Gastroesophageal sphincter (tissue), 4 donors: ENCODE results near the gene KHNYN. TPM values are rescaled to one million over a fixed set of nuclear protein-coding genes. Genes with fewer than 3 reads are reported as not detected.

Source experiments
- ATAC-seq: fragments of 150-250 bp; one replicate; pipeline ENCODE4 v1.9.1; 2016; ENCODE audit warnings: mild to moderate bottlenecking, moderate library complexity
- H3K27ac ChIP-seq, 4 donors: fragments of 200-600 bp; sonication (generic) in 3 of 4; 1 replicate in 3 of 4; 2 replicates in 1 of 4; pipeline ENCODE4 v1.5.1; 2016 to 2019
- H3K27me3 ChIP-seq: fragments of 200-600 bp; sonication (generic); one replicate; pipeline ENCODE4 v1.5.1; 2019
- H3K36me3 ChIP-seq, 2 donors: fragments of 200-600 bp; sonication (generic); one replicate each; pipeline ENCODE4 v1.5.1; 2019; ENCODE audit warnings: control low read depth in 1 of 2
- H3K4me1 ChIP-seq, 3 donors: fragments of 200-600 bp; sonication (generic); 1 replicate in 2 of 3; 2 replicates in 1 of 3; pipeline ENCODE4 v1.5.1; 2016 to 2019; ENCODE audit warnings: control low read depth in 2 of 3
- H3K4me3 ChIP-seq, 2 donors: fragments of 200-600 bp; sonication (generic); one replicate each; pipeline ENCODE4 v1.5.1; 2019; ENCODE audit warnings: mild to moderate bottlenecking in 1 of 2, moderate library complexity in 1 of 2
- H3K9me3 ChIP-seq, 3 donors: fragments of 200-600 bp; sonication (generic); one replicate each; pipeline ENCODE4 v1.5.1; 2017 to 2019; ENCODE audit warnings: control low read depth in 2 of 3
- EP300 ChIP-seq: sonication (generic); formaldehyde crosslinking; IDR thresholded peaks from one replicate; pipeline ENCODE4 v1.6.1; 2017; ENCODE audit warnings: antibody characterized with exemption, mild to moderate bottlenecking
- POLR2A ChIP-seq, 2 donors: fragments of 450-650 bp; IDR thresholded peaks; one replicate each; pipeline ENCODE4 v1.6.1; 2017; ENCODE audit warnings: antibody characterized with exemption in 2 of 2, mild to moderate bottlenecking in 2 of 2, moderate library complexity in 1 of 2
- POLR2AphosphoS5 ChIP-seq: sonication (generic); formaldehyde crosslinking; IDR thresholded peaks from one replicate; pipeline ENCODE4 v1.6.1; 2017; ENCODE audit warnings: antibody characterized with exemption
- WGBS, 2 donors: methylation state at CpG; one replicate each; pipeline ENCODE4 v1.1.5; 2018; ENCODE audit warnings: low coverage in 1 of 2; 5-methylcytosine and 5-hydroxymethylcytosine counted together
- total RNA-seq, 4 donors: library from RNA; depleted of rRNA; stranded (reverse); fragments of >200 nt; gene quantifications; one replicate each; pipeline ENCODE4 v1.1.0, GENCODE V29; 2016
- TF ChIP-seq, protein P1 (sequence below), 4 experiments: fragments of 200-600 bp in 2 of 4; fragments of 450-650 bp in 2 of 4; sonication (generic) in 1 of 4; IDR thresholded peaks; one replicate each; pipeline ENCODE4 v1.5.1; 2017 to 2019; ENCODE audit warnings: antibody characterized with exemption in 4 of 4, mild to moderate bottlenecking in 2 of 4, moderate library complexity in 2 of 4

The KHNYN gene
- total RNA-seq, 4 donors from 2014 or later: 50.7 to 68.0 (median 61.3) TPM

DNA sequence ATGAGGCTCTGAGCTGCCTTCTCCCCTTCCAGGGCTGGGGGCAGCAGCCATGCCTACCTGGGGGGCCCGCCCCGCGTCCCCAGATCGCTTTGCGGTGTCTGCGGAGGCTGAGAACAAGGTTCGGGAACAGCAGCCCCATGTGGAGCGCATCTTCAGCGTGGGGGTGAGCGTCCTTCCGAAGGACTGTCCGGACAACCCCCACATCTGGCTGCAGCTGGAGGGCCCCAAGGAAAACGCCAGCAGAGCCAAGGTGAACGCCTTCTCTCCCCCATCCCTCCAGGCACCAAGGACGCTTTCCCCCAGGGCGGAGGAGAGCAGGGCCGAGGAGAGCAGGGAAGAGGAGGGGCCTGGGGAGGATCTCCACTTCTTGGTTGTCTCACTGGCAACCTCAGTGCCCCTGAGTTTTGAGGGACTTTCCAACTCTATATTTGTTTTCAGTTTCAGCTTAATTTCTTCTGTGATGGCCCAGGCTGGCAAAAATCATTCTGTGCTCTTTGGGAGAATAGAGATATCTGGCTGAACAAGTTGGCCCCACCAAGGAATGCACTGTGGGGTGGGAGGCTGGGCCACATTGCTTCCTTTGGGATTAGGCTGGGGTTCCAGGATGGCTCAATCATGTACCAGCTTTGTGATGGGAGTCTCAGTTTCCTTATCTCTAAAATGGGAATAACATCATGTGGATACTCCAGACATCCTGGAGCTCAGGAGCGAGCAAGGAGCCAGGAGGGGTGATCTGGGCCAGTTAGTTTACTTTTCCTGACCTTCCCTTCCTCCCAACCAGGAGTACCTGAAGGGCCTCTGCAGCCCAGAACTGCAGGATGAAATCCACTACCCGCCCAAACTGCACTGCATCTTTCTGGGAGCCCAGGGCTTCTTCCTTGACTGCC lies 1.2 kb downstream of the KHNYN start:
- TF ChIP-seq EP300: no peak
- TF ChIP-seq, protein P1, sequence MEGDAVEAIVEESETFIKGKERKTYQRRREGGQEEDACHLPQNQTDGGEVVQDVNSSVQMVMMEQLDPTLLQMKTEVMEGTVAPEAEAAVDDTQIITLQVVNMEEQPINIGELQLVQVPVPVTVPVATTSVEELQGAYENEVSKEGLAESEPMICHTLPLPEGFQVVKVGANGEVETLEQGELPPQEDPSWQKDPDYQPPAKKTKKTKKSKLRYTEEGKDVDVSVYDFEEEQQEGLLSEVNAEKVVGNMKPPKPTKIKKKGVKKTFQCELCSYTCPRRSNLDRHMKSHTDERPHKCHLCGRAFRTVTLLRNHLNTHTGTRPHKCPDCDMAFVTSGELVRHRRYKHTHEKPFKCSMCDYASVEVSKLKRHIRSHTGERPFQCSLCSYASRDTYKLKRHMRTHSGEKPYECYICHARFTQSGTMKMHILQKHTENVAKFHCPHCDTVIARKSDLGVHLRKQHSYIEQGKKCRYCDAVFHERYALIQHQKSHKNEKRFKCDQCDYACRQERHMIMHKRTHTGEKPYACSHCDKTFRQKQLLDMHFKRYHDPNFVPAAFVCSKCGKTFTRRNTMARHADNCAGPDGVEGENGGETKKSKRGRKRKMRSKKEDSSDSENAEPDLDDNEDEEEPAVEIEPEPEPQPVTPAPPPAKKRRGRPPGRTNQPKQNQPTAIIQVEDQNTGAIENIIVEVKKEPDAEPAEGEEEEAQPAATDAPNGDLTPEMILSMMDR (IDR thresholded peaks at IDR 0.05): no peak
- peak; percentile 12 for TF ChIP-seq POLR2A (IDR thresholded peaks at IDR 0.05)
- no peak for TF ChIP-seq POLR2AphosphoS5
- Histone ChIP-seq H3K4me3 (peak overlapping the region; percentile 61 to 81), H3K4me1 (peaks cover 4 to 50% (median 18%) of the 10 kb centered on the region in 3 donors), H3K27me3 (no peaks in the 10 kb centered on the region), H3K27ac (peak overlapping the region; percentile 88 to 99 (median 95)), H3K36me3 (peaks cover 0 to 46% of the 10 kb centered on the region in 2 donors), H3K9me3 (no peaks in the 10 kb centered on the region)
- WGBS, 2 donors: no CpG with 5 or more reads among the region's 19 CpGs
- no peak for ATAC-seq

DNA sequence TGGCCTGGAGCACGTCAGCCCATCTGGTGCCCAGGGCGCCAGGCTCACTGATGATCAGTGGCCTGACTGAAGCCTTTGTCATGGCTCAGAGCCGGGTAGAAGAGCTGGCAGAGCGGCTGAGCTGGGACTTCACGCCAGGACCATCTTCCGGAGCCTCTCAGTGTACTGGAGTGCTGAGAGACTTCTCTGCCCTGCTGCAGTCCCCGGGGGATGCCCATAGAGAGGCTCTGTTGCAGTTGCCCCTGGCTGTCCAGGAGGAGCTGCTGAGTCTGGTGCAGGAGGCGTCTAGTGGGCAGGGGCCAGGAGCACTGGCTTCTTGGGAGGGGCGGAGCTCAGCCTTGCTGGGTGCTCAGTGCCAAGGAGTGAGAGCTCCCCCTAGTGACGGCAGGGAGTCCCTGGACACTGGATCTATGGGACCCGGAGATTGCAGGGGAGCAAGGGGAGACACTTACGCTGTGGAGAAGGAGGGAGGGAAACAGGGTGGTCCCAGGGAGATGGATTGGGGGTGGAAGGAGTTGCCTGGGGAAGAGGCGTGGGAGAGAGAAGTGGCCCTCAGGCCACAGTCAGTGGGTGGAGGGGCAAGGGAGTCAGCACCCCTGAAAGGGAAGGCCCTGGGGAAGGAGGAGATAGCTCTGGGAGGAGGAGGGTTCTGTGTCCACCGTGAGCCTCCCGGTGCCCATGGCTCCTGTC lies 2.0 kb downstream of the KHNYN start:
- H3K4me3 ChIP-seq: peak overlapping the region in 1 of 2 donors; percentile 81
- ATAC-seq: peak; percentile 60

GRCh38 chr14:24432259-24433131 lies 2.7 kb downstream of the KHNYN start:
- Histone ChIP-seq H3K9me3 (no peaks in the 10 kb centered on the region), H3K36me3 (peaks cover 0 to 59% of the 10 kb centered on the region in 2 donors), H3K27me3 (no peaks in the 10 kb centered on the region), H3K27ac (peak overlapping the region in 3 of 4 donors; percentile 94 to 99 (median 96)), H3K4me3 (peak overlapping the region in 1 of 2 donors; percentile 81), H3K4me1 (peaks cover 4 to 65% (median 24%) of the 10 kb centered on the region in 3 donors)
- no peak for ATAC-seq
- WGBS, 2 donors: 40 to 79% methylated on average over 1 to 6 of the region's 24 CpGs
- TF ChIP-seq POLR2A (IDR thresholded peaks at IDR 0.05) (peak in 1 of 2 donors; percentile 8), EP300 (no peak)

More for the DNA sequence above, 2.0 kb downstream of the KHNYN start:
- no peak for TF ChIP-seq EP300
- TF ChIP-seq, protein P1 (IDR thresholded peaks at IDR 0.05): peak in 3 of 4 experiments; percentile 78 to 92 (median 83)
- TF ChIP-seq POLR2AphosphoS5: peak; percentile 56
- TF ChIP-seq POLR2A (IDR thresholded peaks at IDR 0.05): peak in 1 of 2 donors; percentile 3
- peaks cover 4 to 57% (median 18%) of the 10 kb centered on the region in 3 donors for H3K4me1 ChIP-seq
- H3K27me3 ChIP-seq: no peaks in the 10 kb centered on the region
- peaks cover 0 to 52% of the 10 kb centered on the region in 2 donors for H3K36me3 ChIP-seq
- 29 to 73% methylated on average over 2 of the region's 15 CpGs for WGBS, 2 donors
- H3K9me3 ChIP-seq: no peaks in the 10 kb centered on the region
- H3K27ac ChIP-seq: peak overlapping the region; percentile 88 to 99 (median 95)

DNA sequence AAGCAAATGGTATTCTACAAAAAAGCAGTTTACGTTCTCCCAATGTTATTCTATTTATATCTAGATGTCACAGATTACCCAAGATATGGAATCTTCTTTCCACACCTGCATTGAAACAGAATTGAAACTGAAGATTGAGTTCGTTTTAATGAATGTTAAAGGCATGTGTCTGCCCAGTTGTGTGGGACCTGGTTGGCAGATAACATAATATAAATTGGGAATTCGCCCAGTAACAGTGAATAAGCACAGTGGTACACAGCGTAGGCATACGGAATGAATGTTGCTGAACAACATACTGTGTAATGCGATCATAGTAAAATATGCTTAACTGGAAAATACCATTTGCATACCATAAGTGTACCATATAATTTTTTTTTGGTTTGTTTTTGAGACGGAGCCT lies 4.3 kb downstream of the KHNYN start:
- Histone ChIP-seq H3K9me3 (no peaks in the 10 kb centered on the region), H3K4me1 (peaks cover 4 to 70% (median 23%) of the 10 kb centered on the region in 3 donors), H3K27me3 (no peaks in the 10 kb centered on the region), H3K27ac (no peak overlapping the region), H3K36me3 (peaks cover 0 to 74% of the 10 kb centered on the region in 2 donors), H3K4me3 (no peak overlapping the region)
- WGBS, 2 donors: 64 to 76% methylated on average over 7 of the region's 7 CpGs
- no peak for ATAC-seq
- TF ChIP-seq POLR2AphosphoS5: no peak
- TF ChIP-seq, protein P1 (IDR thresholded peaks at IDR 0.05): no peak
- no peak for TF ChIP-seq EP300
- no peak for TF ChIP-seq POLR2A (IDR thresholded peaks at IDR 0.05)
